ENCODE results near the gene ADAM8. TPM values are rescaled to one million over a fixed set of nuclear protein-coding genes. Genes with fewer than 3 reads are reported as not detected.

ADAM8 gene
- total and polyA plus RNA-seq, 8 donors, result 1.9 to 45.3 (median 3.8) TPM

DNA sequence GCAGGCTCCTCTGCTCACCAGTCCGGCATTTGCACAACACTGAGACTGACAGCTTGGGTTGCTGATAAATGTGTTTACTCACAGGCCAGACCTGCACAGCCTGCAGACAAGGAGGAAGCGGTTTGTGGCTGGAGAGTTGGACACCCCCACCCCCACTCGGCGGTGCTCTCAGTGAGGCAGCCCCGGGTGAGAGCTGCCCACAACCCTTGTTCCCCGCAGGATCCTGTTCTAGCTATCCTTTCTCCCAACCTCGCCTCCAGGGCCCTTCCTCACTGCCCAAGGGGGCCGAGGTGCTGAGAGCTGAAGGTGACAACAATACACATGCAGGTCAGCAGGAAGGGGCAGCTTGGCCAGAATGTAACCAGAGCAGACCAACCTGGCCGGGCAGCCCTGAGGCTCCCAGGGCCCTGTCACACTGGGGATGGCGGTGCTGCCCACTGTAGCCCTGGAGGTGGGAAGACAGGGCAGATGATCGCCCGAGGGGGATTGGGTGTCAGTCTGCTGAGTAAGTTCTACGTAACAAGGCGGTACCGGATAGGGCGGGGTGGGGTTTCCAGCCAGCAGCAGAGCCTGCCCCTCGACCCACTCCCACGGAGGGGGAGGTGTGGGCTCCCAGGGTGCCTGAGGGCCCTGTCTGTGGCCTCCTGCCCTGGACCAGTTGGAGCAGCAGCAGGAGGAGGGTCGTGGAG lies 2.1 kb upstream of the ADAM8 start:
- intact Hi-C loops (cut with DNase I), result no loop called here
- peak in 2 of 4 donors; percentile 84 to 92 for DNase-seq

DNA sequence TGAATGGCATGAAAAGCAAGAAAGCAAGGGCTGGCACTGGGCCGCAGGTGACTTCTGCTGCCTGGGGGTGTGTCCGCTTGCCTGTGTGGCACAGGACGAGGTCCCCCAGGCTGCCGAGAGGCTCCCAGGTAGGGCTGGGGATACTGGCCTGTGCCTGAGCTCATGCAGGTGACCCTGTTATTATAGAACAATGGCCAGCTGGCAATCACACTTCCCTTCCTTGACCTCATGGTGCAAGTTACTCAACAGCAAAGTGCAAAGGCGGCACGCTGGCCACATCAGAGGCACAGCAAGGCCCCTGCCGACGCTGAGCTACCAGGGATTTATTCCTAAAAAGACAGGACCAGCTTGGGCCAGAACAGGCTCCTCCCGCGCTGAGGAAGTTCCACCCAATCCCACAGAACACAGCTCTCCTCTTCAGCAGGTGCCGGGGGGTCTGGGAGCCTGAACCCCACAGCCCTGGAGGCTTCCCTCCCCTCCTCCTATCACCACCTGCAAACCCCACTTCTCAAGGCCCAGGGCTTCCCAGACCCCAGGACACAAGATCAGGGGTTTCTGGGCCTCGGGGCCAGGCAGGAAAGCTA lies 1.4 kb upstream of the ADAM8 start:
- TF ChIP-seq CTCF (IDR thresholded peaks at IDR 0.05), result no peak
- Histone ChIP-seq H3K4me3 (peak overlapping the region in 1 of 2 donors; percentile 28), H3K27me3 (peaks cover 11 to 43% of the 10 kb centered on the region in 2 donors), H3K9me3 (no peaks in the 10 kb centered on the region), H3K4me1 (peaks cover 5 to 63% of the 10 kb centered on the region in 2 donors), H3K36me3 (peaks cover 0 to 57% of the 10 kb centered on the region in 2 donors), H3K27ac (peak overlapping the region; percentile 59 to 96)
- ATAC-seq (no peak), DNase-seq (no peak)
- intact Hi-C loops (cut with DNase I), result no loop called here

More for the DNA sequence above, 2.1 kb upstream of the ADAM8 start:
- TF ChIP-seq CTCF (IDR thresholded peaks at IDR 0.05), result no peak
- Histone ChIP-seq H3K4me1 (peaks cover 5 to 63% of the 10 kb centered on the region in 2 donors), H3K4me3 (peak overlapping the region in 1 of 2 donors; percentile 28), H3K9me3 (no peaks in the 10 kb centered on the region), H3K27me3 (peaks cover 11 to 37% of the 10 kb centered on the region in 2 donors), H3K27ac (peak overlapping the region; percentile 59 to 96), H3K36me3 (peaks cover 0 to 57% of the 10 kb centered on the region in 2 donors)
- peak; percentile 49 for ATAC-seq

DNA sequence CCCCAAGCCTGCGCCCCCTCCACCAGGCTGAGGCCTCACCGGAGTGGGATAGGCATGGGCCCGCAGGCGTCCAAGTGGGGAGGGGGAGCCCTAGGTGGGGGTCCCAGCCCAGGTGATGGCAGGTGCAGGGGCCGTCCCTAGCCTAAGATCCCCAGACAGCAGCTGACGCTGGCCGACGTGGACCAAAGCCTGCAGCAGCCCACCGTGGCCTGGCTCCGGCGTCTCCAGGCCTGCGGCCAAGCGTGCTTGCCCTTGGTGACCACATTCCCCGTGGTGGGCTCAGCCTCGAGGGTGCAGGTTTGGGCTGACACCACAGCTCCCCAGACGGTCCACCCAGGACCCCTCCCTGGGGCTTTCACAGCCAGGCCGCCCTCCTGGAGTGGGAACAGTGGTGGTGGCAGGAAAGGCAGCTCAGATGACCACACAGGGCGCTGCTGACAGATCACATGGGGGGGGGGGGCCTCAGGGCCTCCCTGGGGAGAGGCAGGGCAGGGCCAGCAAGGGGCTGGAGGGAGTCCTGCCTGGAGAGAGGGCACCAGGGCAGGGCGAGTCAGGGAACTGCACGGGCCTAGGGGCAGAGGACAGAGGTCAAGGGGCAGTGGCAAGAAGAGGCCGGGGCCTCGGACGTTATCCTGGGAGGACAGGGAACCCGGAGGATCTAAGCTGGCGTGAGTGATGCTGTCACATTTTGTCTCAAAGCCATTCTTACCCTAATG lies 767 bp upstream of the ADAM8 start:
- intact Hi-C loops (cut with DNase I), result no loop called here
- peak overlapping the region; percentile 59 to 96 for H3K27ac ChIP-seq
- peak in 1 of 4 donors; percentile 76 for DNase-seq
- peak overlapping the region in 1 of 2 donors; percentile 28 for H3K4me3 ChIP-seq
- no peak for TF ChIP-seq CTCF (IDR thresholded peaks at IDR 0.05)
- peaks cover 11 to 45% of the 10 kb centered on the region in 2 donors for H3K27me3 ChIP-seq
- no peaks in the 10 kb centered on the region for H3K9me3 ChIP-seq
- peaks cover 0 to 57% of the 10 kb centered on the region in 2 donors for H3K36me3 ChIP-seq
- H3K4me1 ChIP-seq, result peaks cover 5 to 63% of the 10 kb centered on the region in 2 donors
- no peak for ATAC-seq

GRCh38 chr10:133276100-133276434 lies 601 bp downstream of the ADAM8 start:
- Histone ChIP-seq H3K27me3 (peaks cover 11 to 45% of the 10 kb centered on the region in 2 donors), H3K4me1 (peaks cover 5 to 63% of the 10 kb centered on the region in 2 donors), H3K27ac (peak overlapping the region in 1 of 2 donors; percentile 96), H3K9me3 (no peaks in the 10 kb centered on the region), H3K36me3 (peaks cover 0 to 57% of the 10 kb centered on the region in 2 donors), H3K4me3 (peak overlapping the region in 1 of 2 donors; percentile 59)
- ATAC-seq, result no peak
- TF ChIP-seq CTCF (IDR thresholded peaks at IDR 0.05), result no peak
- no peak for DNase-seq
- intact Hi-C loops (cut with DNase I), result no loop called here

- no peak for DNase-seq
- ATAC-seq, result no peak
- Histone ChIP-seq H3K4me3 (peak overlapping the region in 1 of 2 donors; percentile 59), H3K4me1 (peaks cover 5 to 63% of the 10 kb centered on the region in 2 donors), H3K27ac (peak overlapping the region in 1 of 2 donors; percentile 96), H3K27me3 (peaks cover 11 to 45% of the 10 kb centered on the region in 2 donors), H3K9me3 (no peaks in the 10 kb centered on the region), H3K36me3 (peaks cover 0 to 60% of the 10 kb centered on the region in 2 donors)
- peak in 1 of 2 donors; percentile 30 for TF ChIP-seq CTCF (IDR thresholded peaks at IDR 0.05)
- intact Hi-C loops (cut with DNase I), result no loop called here
Observed at GRCh38 chr10:133275684-133276092, 980 bp downstream of the ADAM8 start.
